Fibroblast of skin of abdomen (primary cell): ENCODE measurements around the gene NFYC.
"Not testable (repeated sequence)": the region's sequence is repeated elsewhere in the genome, so short reads cannot be mapped to it uniquely, and the experiment has no call there.

Source experiments
- DNase-seq: peaks from one replicate; pipeline ENCODE4 v3.0.0-alpha.2; 2013

NFYC gene

GRCh38 chr1:40665335-40666171 lies 26.0 kb upstream of the NFYC start, which contains the start of gene RIMS3:
RIMS3 (minus strand) TSS chr1:40665682; CDS start chr1:40641925, 23,757 bp downstream.
- DNase-seq = peak; percentile 49

- peak; percentile 48 for DNase-seq
Measured at GRCh38 chr1:40668769-40669525, 22.6 kb upstream of the NFYC start.

- no peak for DNase-seq
Measured at GRCh38 chr1:40673452-40673851, 18.1 kb upstream of the NFYC start.

- DNase-seq = no peak
Measured at GRCh38 chr1:40676501-40676900, 15.0 kb upstream of the NFYC start.

- no peak for DNase-seq
Measured at GRCh38 chr1:40679165-40679953, 12.1 kb upstream of the NFYC start.

GRCh38 chr1:40684669-40685068 lies 6.8 kb upstream of the NFYC start:
- DNase-seq = no peak

- no peak for DNase-seq
Measured at GRCh38 chr1:40687059-40687458, 4.4 kb upstream of the NFYC start.

GRCh38 chr1:40687661-40688060 lies 3.8 kb upstream of the NFYC start:
- DNase-seq = no peak

GRCh38 chr1:40689737-40690136 lies 1.8 kb upstream of the NFYC start:
- DNase-seq = no peak

- no peak for DNase-seq
Measured at GRCh38 chr1:40690771-40691537, 550 bp upstream of the NFYC start.

GRCh38 chr1:40692429-40692895 lies 958 bp downstream of the NFYC start:
- DNase-seq = no peak

- no peak for DNase-seq
Measured at GRCh38 chr1:40693425-40693824, 1.9 kb downstream of the NFYC start.

- no peak for DNase-seq
Measured at GRCh38 chr1:40694353-40694874, 2.9 kb downstream of the NFYC start.

- no peak for DNase-seq
Measured at GRCh38 chr1:40696294-40696693, 4.8 kb downstream of the NFYC start.

- DNase-seq = no peak
Measured at GRCh38 chr1:40697436-40697835, 5.9 kb downstream of the NFYC start.

- no peak for DNase-seq
Measured at GRCh38 chr1:40699787-40700186, 8.3 kb downstream of the NFYC start.

- DNase-seq = no peak
Measured at GRCh38 chr1:40701684-40702083, 10.2 kb downstream of the NFYC start.

GRCh38 chr1:40702810-40703209 lies 11.3 kb downstream of the NFYC start:
- not testable (repeated sequence) for DNase-seq

GRCh38 chr1:40703316-40703715 lies 11.8 kb downstream of the NFYC start:
- DNase-seq = peak; percentile 75

- no peak for DNase-seq
Measured at GRCh38 chr1:40704817-40705733, 13.6 kb downstream of the NFYC start.

- no peak for DNase-seq
Measured at GRCh38 chr1:40706626-40707025, 15.1 kb downstream of the NFYC start.
